Measurements from ENCODE around the gene PLPP3.

Gene PLPP3

GRCh38 chr1:56462209-56462608 is 117.2 kb downstream of the PLPP3 start:
- no peak for DNase-seq (ENCODE audit: low read depth in 2 of 2)

GRCh38 chr1:56461158-56462127 is 117.9 kb downstream of the PLPP3 start:
- DNase-seq (ENCODE audit: low read depth in 2 of 2) = no peak

- no peak for DNase-seq (ENCODE audit: low read depth in 2 of 2)
Measured at GRCh38 chr1:56459260-56459659, 120.1 kb downstream of the PLPP3 start.

GRCh38 chr1:56457756-56458375 is 121.5 kb downstream of the PLPP3 start:
- no peak for DNase-seq (ENCODE audit: low read depth in 2 of 2)

- no peak for DNase-seq (ENCODE audit: low read depth in 2 of 2)
Measured at GRCh38 chr1:56456435-56457101, 122.8 kb downstream of the PLPP3 start.

GRCh38 chr1:56453417-56454078 is 125.8 kb downstream of the PLPP3 start:
- no peak for DNase-seq (ENCODE audit: low read depth in 2 of 2)

GRCh38 chr1:56453016-56453415 is 126.3 kb downstream of the PLPP3 start:
- DNase-seq (ENCODE audit: low read depth in 2 of 2) = no peak

GRCh38 chr1:56452027-56453011 is 127.0 kb downstream of the PLPP3 start:
- DNase-seq (ENCODE audit: low read depth in 2 of 2) = no peak

GRCh38 chr1:56451491-56451890 is 127.9 kb downstream of the PLPP3 start:
- DNase-seq (ENCODE audit: low read depth in 2 of 2) = no peak

GRCh38 chr1:56450004-56450666 is 129.2 kb downstream of the PLPP3 start:
- no peak for DNase-seq (ENCODE audit: low read depth in 2 of 2)

- DNase-seq (ENCODE audit: low read depth in 2 of 2) = no peak
Measured at GRCh38 chr1:56448529-56449300, 130.6 kb downstream of the PLPP3 start.

GRCh38 chr1:56447823-56448222 is 131.5 kb downstream of the PLPP3 start:
- no peak for DNase-seq (ENCODE audit: low read depth in 2 of 2)

GRCh38 chr1:56446531-56447098 is 132.7 kb downstream of the PLPP3 start:
- no peak for DNase-seq (ENCODE audit: low read depth in 2 of 2)

- no peak for DNase-seq (ENCODE audit: low read depth in 2 of 2)
Measured at GRCh38 chr1:56444960-56445646, 134.3 kb downstream of the PLPP3 start.
